Smooth muscle cell (in vitro differentiated cells): Measurements from ENCODE around the gene ORAI2. TPM values are rescaled to one million over a fixed set of nuclear protein-coding genes. Genes with fewer than 3 reads are reported as not detected.
"Not testable (repeated sequence)": the region's sequence is repeated elsewhere in the genome, so short reads cannot be mapped to it uniquely, and the experiment has no call there.

Experiments used
- DNase-seq: peaks from one replicate; lab custom pipeline; 2025; ENCODE audit not compliant: unreplicated experiment; lab: John Stamatoyannopoulos, UW
- H2AFZ ChIP-seq: fragments of 200-600 bp; sonication (generic); 2 replicates; pipeline ENCODE4 v1.6.0; 2016; ENCODE audit warnings: antibody characterized with exemption, low read depth, mild to moderate bottlenecking
- H3F3A ChIP-seq: fragments of 200-600 bp; sonication (generic); 2 replicates; pipeline ENCODE4 v1.6.0; 2017; ENCODE audit warnings: antibody characterized with exemption, low read depth
- H3K27ac ChIP-seq: fragments of 200-600 bp; sonication (generic); 2 replicates; pipeline ENCODE4 v1.5.1; 2016; ENCODE audit warnings: low read depth, mild to moderate bottlenecking
- H3K27me3 ChIP-seq: fragments of 200-600 bp; sonication (generic); 2 replicates; pipeline ENCODE4 v1.6.1; 2016; ENCODE audit warnings: low read depth, mild to moderate bottlenecking
- H3K36me3 ChIP-seq: fragments of 200-600 bp; sonication (generic); 2 replicates; pipeline ENCODE4 v1.5.1; 2016; ENCODE audit warnings: low read depth
- H3K4me1 ChIP-seq: fragments of 200-600 bp; sonication (generic); 2 replicates; pipeline ENCODE4 v1.5.1; 2016; ENCODE audit warnings: low read depth
- H3K4me2 ChIP-seq: fragments of 200-600 bp; sonication (generic); 2 replicates; pipeline ENCODE4 v1.6.0; 2016; ENCODE audit warnings: mild to moderate bottlenecking
- H3K4me3 ChIP-seq: fragments of 200-600 bp; sonication (generic); 2 replicates; pipeline ENCODE4 v1.5.1; 2016; ENCODE audit warnings: mild to moderate bottlenecking
- H3K79me2 ChIP-seq: fragments of 200-600 bp; sonication (generic); 2 replicates; pipeline ENCODE4 v1.6.0; 2016; ENCODE audit warnings: low read depth, mild to moderate bottlenecking
- H3K9ac ChIP-seq: fragments of 200-600 bp; sonication (generic); 2 replicates; pipeline ENCODE4 v1.6.0; 2016; ENCODE audit warnings: low read depth
- H3K9me3 ChIP-seq: fragments of 200-600 bp; sonication (generic); replicated peaks from 2 replicates; pipeline ENCODE4 v1.5.1; 2016; ENCODE audit warnings: low read depth
- H4K20me1 ChIP-seq: fragments of 200-600 bp; sonication (generic); 2 replicates; pipeline ENCODE4 v1.6.0; 2016; ENCODE audit warnings: low read depth
- WGBS: methylation state at CpG from one replicate; pipeline ENCODE4 v1.1.7; 2016; ENCODE audit warnings: low lambda C conversion rate; 5-methylcytosine and 5-hydroxymethylcytosine counted together
- polyA plus RNA-seq: library from polyadenylated mRNA; unstranded; fragments of >200 nt; fragmentation: Nextera tagmentation; extraction: Ambion mirVana; gene quantifications from 2 replicates; pipeline ENCODE4 v1.2.1, GENCODE V29; 2016
- total RNA-seq: library from RNA; depleted of rRNA; stranded (reverse); fragments of >200 nt; gene quantifications from 2 replicates; pipeline ENCODE4 v1.2.3, GENCODE V29; 2014

ORAI2 gene
- total and polyA plus RNA-seq, 2 experiments from 2014 or later = 43.0 to 69.8 TPM

- not testable (repeated sequence) for H3K79me2 ChIP-seq, H3K9ac ChIP-seq, H3F3A ChIP-seq, H4K20me1 ChIP-seq, H3K27ac ChIP-seq, H3K4me1 ChIP-seq, H3K36me3 ChIP-seq, H3K4me2 ChIP-seq, H3K9me3 ChIP-seq, DNase-seq, H3K4me3 ChIP-seq, H3K27me3 ChIP-seq, H2AFZ ChIP-seq
- WGBS = no CpG with 5 or more reads among the region's 33 CpGs
These were observed 60.0 kb downstream of the ORAI2 start for GRCh38 chr7:102493220-102493935.

DNA sequence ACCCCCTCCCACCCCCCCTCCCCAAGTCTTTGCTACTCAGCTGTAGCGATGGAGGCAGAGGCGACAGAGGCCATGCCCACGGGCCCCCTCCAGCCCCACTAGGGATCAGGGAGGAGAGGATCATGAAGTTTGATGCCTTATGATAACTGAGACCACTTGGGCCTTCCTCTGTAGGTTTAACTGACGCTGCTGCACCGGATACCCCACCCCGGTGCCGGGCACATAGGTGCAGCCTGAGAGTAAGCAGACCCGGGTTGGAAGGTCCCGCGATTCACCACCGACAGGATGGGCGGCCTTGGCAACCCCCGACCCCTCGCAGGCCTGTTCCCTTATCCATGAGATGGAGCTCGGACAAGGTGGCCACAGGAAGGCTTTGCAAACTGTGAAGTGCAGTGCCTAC lies 60.7 kb downstream of the ORAI2 start:
- not testable (repeated sequence) for H3K4me2 ChIP-seq, H3K4me3 ChIP-seq, DNase-seq, H3K79me2 ChIP-seq, H3K9me3 ChIP-seq, H3K36me3 ChIP-seq, H2AFZ ChIP-seq, H3K9ac ChIP-seq, H3K27me3 ChIP-seq, H3F3A ChIP-seq, H4K20me1 ChIP-seq, H3K4me1 ChIP-seq, H3K27ac ChIP-seq
- WGBS = 42% methylated on average over 7 of the region's 15 CpGs

GRCh38 chr7:102494473-102495149 lies 61.2 kb downstream of the ORAI2 start:
- H3K79me2 ChIP-seq, H4K20me1 ChIP-seq, H3K27ac ChIP-seq, H2AFZ ChIP-seq, H3F3A ChIP-seq, H3K4me1 ChIP-seq, DNase-seq, H3K4me3 ChIP-seq, H3K9ac ChIP-seq, H3K4me2 ChIP-seq, H3K27me3 ChIP-seq, H3K36me3 ChIP-seq, H3K9me3 ChIP-seq: not testable (repeated sequence)
- WGBS = no CpG with 5 or more reads among the region's 67 CpGs

DNA sequence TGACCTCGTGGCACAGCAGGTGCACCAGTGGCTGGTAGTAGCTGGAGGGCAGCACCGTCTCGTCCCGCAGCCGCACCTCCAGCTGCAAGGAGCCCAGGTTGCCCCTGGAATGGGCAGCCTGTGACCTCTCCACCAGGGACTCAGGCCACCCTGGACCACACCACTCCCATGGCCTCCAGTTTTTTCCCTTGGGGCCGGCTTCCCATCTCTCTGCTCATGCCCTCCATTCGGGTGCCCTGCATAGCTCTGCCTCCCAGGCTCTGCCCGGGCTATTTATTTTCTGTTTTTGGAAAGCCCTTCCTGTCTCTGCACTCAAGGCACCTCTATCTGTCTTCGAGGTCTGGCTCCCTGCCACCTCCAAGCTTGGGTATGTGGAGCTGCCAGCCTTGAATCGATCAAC lies 63.5 kb downstream of the ORAI2 start:
- H3K27ac ChIP-seq, H3K4me3 ChIP-seq, H3F3A ChIP-seq, H4K20me1 ChIP-seq, H2AFZ ChIP-seq, H3K9ac ChIP-seq, H3K4me2 ChIP-seq, H3K36me3 ChIP-seq, H3K9me3 ChIP-seq, H3K27me3 ChIP-seq, DNase-seq, H3K79me2 ChIP-seq, H3K4me1 ChIP-seq: not testable (repeated sequence)
- WGBS = 100% methylated on average over 2 of the region's 10 CpGs

GRCh38 chr7:102497308-102497707 lies 63.9 kb downstream of the ORAI2 start:
- not testable (repeated sequence) for H3K4me3 ChIP-seq, H3K4me2 ChIP-seq, H3K9me3 ChIP-seq, DNase-seq, H2AFZ ChIP-seq, H3F3A ChIP-seq, H4K20me1 ChIP-seq, H3K79me2 ChIP-seq, H3K27me3 ChIP-seq, H3K4me1 ChIP-seq, H3K27ac ChIP-seq, H3K36me3 ChIP-seq, H3K9ac ChIP-seq
- 61% methylated on average over 1 of the region's 5 CpGs for WGBS

DNA sequence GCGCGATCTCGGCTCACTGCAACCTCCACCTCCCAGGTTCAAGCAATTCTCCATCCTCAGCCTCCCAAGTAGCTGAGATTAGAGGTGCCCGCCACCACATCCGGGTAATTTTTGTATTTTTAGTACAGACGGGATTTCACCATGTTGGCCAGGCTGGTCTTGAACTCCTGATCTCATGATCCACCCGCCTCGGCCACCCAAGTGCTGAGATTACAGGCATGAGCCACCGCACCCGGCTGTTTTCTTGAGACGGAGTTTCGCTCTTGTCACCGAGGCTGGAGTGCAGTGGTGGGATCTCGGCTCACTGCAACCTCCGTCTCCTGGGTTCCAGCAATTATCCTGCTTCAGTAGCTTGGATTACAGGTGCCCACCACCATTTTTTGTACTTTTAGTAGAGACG lies 64.9 kb downstream of the ORAI2 start:
- not testable (repeated sequence) for H3K27me3 ChIP-seq, H3K9ac ChIP-seq, H3K9me3 ChIP-seq, H3K36me3 ChIP-seq, H4K20me1 ChIP-seq, H3K4me1 ChIP-seq, DNase-seq, H3K4me2 ChIP-seq, H3K4me3 ChIP-seq, H3K79me2 ChIP-seq, H3K27ac ChIP-seq, H2AFZ ChIP-seq, H3F3A ChIP-seq
- WGBS = 97% methylated on average over 12 of the region's 16 CpGs

- not testable (repeated sequence) for H3K9me3 ChIP-seq, H3K79me2 ChIP-seq, H3K27ac ChIP-seq, H4K20me1 ChIP-seq, H3K9ac ChIP-seq, H3K4me1 ChIP-seq, H2AFZ ChIP-seq, H3K4me3 ChIP-seq, H3K27me3 ChIP-seq, H3K4me2 ChIP-seq, DNase-seq, H3K36me3 ChIP-seq, H3F3A ChIP-seq
- no CpG with 5 or more reads among the region's 12 CpGs for WGBS
These were observed 69.8 kb downstream of the ORAI2 start for GRCh38 chr7:102503141-102503540.

DNA sequence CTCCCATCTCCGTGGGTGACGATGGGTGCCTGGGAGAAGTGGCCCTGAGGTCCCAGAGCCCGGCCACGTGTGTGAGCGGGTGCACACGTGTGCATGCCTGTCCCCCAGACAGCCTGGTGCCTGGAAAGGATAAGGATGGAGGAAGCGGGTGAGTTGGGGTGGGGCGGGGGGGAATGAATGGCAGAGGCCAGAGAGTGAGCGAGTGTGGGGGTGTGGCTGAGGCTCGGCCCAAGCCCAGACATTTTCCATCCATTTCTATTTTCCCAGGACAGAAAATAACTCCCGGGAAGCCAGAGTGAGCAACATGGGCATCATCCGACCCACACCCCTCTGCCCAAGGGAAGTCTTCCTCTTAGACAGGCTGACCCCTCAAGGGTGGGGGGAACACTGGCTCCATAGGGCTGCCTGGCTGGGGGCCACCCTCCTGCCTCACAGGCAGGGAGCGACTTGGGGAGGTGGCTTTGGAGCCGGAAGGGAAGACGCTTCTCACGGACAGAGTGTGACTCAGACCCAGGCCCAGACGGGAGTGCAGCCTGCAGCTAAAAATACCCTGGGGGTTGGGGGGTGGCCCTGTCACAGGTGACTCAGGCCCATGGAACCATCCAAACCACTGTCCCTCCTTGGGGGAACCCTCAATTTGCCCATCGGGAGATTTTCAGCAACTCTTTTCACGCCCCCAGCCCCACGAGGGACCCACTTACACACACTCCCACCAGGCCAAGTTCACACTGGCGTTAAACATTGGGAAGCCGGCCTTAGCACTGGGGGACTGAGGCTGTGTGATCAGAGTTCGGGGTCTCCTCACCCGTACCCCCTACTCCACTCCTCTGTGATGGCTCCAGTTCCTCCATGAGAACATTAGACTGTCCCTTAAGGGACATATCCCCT lies 72.2 kb downstream of the ORAI2 start:
- peak overlapping the region; percentile 62 for H3K9ac ChIP-seq
- H3F3A ChIP-seq, H3K36me3 ChIP-seq, H3K4me1 ChIP-seq, H2AFZ ChIP-seq, H3K79me2 ChIP-seq, H3K9me3 ChIP-seq, H3K27me3 ChIP-seq, DNase-seq, H3K4me3 ChIP-seq, H4K20me1 ChIP-seq, H3K4me2 ChIP-seq: not testable (repeated sequence)
- WGBS = 59% methylated on average over 5 of the region's 24 CpGs
- peak overlapping the region; percentile 86 for H3K27ac ChIP-seq
